Esophagus mucosa (tissue), 1 donor: ENCODE results near the gene DZIP3. TPM values are rescaled to one million over a fixed set of nuclear protein-coding genes. Genes with fewer than 3 reads are reported as not detected.
"Not testable (repeated sequence)": the region's sequence is repeated elsewhere in the genome, so short reads cannot be mapped to it uniquely, and the experiment has no call there.

Source experiments
- ATAC-seq: fragments of 200-7000 bp; cut with Tn5 transposase; one replicate; pipeline ENCODE4 v1.9.1; 2020
- total RNA-seq: library from RNA; stranded (reverse); gene quantifications from one replicate; pipeline ENCODE4 v1.2.4, GENCODE V29; 2023
- donor health status: DM: yes; HTN: yes; CAD: no.

The DZIP3 gene
- total RNA-seq, 1 donor from 2014 or later, result 3.5 TPM

GRCh38 chr3:108599677-108600409 is 10.3 kb downstream of the DZIP3 start:
- no peak for ATAC-seq

- ATAC-seq, result no peak
Measured at GRCh38 chr3:108602249-108602934, 12.9 kb downstream of the DZIP3 start.

- ATAC-seq, result no peak
Measured at GRCh38 chr3:108602935-108603294, 13.4 kb downstream of the DZIP3 start.

- ATAC-seq, result no peak
Measured at GRCh38 chr3:108603691-108604090, 14.2 kb downstream of the DZIP3 start.

- no peak for ATAC-seq
Measured at GRCh38 chr3:108605028-108605427, 15.5 kb downstream of the DZIP3 start.

- no peak for ATAC-seq
Measured at GRCh38 chr3:108605491-108605890, 16.0 kb downstream of the DZIP3 start.

GRCh38 chr3:108608750-108609149 is 19.2 kb downstream of the DZIP3 start:
- no peak for ATAC-seq

- no peak for ATAC-seq
Measured at GRCh38 chr3:108610651-108611050, 21.1 kb downstream of the DZIP3 start.

- not testable (repeated sequence) for ATAC-seq
Measured at GRCh38 chr3:108616090-108616489, 26.6 kb downstream of the DZIP3 start.

- ATAC-seq, result no peak
Measured at GRCh38 chr3:108620250-108620649, 30.7 kb downstream of the DZIP3 start.

- ATAC-seq, result no peak
Measured at GRCh38 chr3:108623504-108623903, 34.0 kb downstream of the DZIP3 start.

GRCh38 chr3:108629974-108630373 is 40.5 kb downstream of the DZIP3 start:
- ATAC-seq, result no peak

- no peak for ATAC-seq
Measured at GRCh38 chr3:108642526-108642925, 53.0 kb downstream of the DZIP3 start.

GRCh38 chr3:108645364-108645763 is 55.8 kb downstream of the DZIP3 start:
- no peak for ATAC-seq

GRCh38 chr3:108655664-108656063 is 66.1 kb downstream of the DZIP3 start:
- ATAC-seq, result not testable (repeated sequence)

GRCh38 chr3:108661699-108662098 is 72.2 kb downstream of the DZIP3 start:
- no peak for ATAC-seq

GRCh38 chr3:108662142-108662738 is 72.7 kb downstream of the DZIP3 start:
- peak; percentile 81 for ATAC-seq

- no peak for ATAC-seq
Measured at GRCh38 chr3:108664266-108664665, 74.7 kb downstream of the DZIP3 start.

- ATAC-seq, result no peak
Measured at GRCh38 chr3:108667312-108667711, 77.8 kb downstream of the DZIP3 start.

GRCh38 chr3:108669208-108669607 is 79.7 kb downstream of the DZIP3 start:
- ATAC-seq, result no peak

GRCh38 chr3:108672701-108673100 is 83.2 kb downstream of the DZIP3 start:
- ATAC-seq, result no peak

GRCh38 chr3:108673988-108674661 is 84.6 kb downstream of the DZIP3 start:
- ATAC-seq, result no peak

- ATAC-seq, result no peak
Measured at GRCh38 chr3:108677811-108678210, 88.3 kb downstream of the DZIP3 start.
